HG02973 (cell line): ENCODE results near the gene PCDHGB1.
A peak's percentile ranks its signal among the peaks of the same experiment; 100 is the strongest.
"Not testable (repeated sequence)": the region's sequence is repeated elsewhere in the genome, so short reads cannot be mapped to it uniquely, and the experiment has no call there.

ENCODE experiments used
- ATAC-seq: cut with Tn5 transposase; IDR thresholded peaks from one replicate; pipeline ENCODE4 v1.9.1; 2021; ENCODE audit warnings: moderate library complexity; ENCODE audit not compliant: unreplicated experiment

The PCDHGB1 gene

DNA sequence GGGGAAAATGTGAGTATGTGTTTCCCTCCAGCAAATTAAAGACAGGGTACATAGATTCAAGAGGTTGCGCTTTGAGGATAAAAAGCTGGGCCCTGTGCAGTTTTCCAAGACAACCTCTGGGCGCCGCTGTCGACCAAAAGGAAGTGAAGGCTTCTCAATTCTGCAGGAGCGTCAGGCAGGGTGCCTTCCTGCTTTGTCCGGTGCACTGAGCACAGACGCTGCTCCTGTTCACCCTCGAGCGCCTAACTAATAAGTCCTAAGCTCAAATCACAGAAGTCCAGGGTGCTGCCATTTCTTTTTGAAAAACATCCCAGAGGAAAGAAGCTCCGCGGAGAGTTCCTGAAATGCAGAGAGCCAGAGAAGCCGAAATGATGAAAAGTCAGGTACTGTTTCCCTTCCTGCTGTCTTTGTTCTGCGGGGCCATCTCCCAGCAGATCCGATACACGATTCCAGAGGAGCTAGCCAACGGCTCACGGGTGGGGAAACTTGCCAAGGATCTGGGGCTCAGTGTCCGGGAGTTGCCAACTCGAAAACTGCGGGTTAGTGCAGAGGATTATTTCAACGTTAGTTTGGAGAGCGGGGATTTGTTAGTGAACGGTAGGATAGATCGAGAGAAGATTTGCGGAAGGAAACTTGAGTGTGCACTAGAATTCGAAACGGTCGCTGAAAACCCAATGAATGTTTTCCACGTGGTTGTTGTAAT, at the start of gene PCDHGB1:
Gene PCDHGB1, plus strand, starts transcription at position 183 of the 703 bp plus-strand sequence. Its CDS starts 162 bp downstream, at position 345.
- ATAC-seq, result peak; percentile 63

DNA sequence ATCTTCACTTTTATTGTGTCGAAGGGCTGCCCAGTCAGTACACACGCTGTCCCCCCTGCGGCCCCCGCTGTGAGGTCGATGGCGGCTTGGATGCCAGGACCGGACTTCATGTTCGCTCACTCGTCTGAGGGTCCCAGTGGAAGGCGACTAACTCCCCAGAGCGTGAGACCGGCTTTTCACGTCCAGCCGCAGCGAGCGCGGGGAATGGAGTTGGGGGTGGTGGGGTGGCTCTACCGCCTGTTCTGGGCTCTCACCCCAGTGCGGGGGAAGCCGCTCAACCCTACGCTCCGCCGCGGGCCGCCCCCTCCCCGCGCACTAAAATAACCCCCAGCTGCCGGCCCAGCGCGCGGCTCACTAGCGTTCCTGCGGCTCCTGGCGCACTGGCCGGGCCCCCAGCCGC, 46.1 kb upstream of the PCDHGB1 start, which contains the start of gene SLC25A2:
Gene SLC25A2, minus strand, starts transcription at position 294 of the 400 bp plus-strand sequence. Its CDS starts 184 bp downstream, at position 110.
- ATAC-seq, result no peak

DNA sequence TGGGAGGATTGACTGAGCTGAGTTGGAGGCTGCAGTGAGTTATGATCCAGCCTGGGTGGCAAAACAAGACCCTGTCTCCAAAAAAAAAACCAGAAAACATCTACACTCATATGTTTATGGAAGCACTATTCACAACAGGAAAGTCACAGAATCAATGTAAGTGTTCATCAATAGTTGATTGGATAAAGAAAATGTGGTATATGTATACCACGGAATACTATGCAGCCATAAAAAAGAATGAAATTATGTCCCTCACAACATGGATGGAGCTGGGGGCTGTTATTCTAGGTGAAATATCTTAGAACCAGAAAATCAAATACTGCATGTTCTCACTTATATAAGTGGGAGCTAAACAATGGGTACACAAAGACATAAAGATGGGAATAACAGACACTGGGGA, 43.3 kb upstream of the PCDHGB1 start:
- ATAC-seq, result no peak

DNA sequence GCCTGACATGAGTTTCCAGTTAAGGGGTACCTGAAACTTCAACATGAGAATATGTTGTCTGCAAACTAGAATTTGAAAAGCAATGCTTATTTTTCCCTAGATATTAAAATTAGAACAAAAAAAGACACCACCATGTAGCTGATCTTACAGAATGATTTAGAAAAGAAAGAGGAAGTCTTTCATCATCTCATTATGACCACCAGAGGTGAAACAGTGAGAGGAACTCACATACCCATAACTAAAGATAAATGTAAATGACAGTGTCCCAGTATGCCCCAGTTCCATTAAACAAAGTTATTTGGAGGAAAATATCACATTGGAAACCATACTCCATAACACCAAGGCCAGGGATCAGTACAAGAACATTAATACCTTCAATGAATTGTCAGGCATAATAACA, 36.2 kb upstream of the PCDHGB1 start:
- ATAC-seq, result no peak

DNA sequence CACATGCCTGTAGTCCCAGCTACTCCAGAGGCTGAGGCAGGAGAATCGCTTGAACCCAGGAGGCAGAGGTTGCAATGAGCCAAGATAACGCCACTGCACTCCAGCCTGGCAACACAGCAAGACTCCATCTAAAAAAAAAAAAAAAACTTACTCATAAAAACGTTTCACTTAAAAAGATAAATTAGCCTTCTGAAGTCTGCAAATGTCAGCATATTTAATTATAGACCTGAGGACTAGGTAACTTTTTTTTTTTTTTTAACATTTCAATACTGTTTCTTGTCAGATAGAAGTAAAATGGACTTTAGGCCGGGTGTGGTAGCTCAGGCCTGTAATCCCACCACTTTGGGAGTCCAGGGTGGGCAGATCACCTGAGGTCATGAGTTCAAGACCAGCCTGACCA, 32.9 kb upstream of the PCDHGB1 start:
- not testable (repeated sequence) for ATAC-seq

DNA sequence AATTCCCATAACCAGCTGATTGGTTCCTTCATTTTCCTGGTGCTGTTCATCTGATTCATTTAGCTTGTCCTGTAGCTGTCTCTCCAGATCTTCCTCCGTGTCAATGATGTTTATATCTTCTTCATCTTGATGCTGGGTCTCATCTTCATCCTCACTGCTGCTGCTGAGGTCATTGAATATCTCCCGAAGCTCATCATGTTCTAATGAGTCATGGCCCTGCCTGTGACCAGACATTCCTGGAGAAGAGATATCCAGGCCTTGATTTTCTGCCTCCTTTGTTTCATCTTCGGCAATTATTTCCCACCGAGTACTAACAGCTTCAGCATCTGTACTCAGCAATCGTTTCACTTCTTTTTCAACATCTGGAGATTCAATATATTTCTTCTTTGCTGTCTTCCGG, 30.7 kb upstream of the PCDHGB1 start:
- no peak for ATAC-seq

DNA sequence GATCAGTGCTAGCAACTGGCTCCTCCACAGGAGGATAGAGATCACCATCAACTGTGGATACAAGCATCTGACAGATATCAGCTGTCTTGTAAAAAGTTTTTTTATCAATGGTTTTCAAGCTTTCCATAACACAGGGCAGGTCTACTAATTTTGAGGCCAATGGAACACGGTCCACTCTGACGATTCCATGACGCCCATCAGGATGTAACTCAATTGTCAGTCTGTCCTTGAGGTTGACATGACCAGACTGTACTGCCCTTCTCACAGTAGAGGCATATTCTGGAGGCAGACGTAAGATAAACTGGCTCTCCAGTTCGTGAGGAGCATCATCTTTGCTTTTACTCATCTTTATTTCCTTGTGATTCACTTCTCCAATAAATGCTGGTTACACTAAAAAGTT, 30.2 kb upstream of the PCDHGB1 start:
- no peak for ATAC-seq

DNA sequence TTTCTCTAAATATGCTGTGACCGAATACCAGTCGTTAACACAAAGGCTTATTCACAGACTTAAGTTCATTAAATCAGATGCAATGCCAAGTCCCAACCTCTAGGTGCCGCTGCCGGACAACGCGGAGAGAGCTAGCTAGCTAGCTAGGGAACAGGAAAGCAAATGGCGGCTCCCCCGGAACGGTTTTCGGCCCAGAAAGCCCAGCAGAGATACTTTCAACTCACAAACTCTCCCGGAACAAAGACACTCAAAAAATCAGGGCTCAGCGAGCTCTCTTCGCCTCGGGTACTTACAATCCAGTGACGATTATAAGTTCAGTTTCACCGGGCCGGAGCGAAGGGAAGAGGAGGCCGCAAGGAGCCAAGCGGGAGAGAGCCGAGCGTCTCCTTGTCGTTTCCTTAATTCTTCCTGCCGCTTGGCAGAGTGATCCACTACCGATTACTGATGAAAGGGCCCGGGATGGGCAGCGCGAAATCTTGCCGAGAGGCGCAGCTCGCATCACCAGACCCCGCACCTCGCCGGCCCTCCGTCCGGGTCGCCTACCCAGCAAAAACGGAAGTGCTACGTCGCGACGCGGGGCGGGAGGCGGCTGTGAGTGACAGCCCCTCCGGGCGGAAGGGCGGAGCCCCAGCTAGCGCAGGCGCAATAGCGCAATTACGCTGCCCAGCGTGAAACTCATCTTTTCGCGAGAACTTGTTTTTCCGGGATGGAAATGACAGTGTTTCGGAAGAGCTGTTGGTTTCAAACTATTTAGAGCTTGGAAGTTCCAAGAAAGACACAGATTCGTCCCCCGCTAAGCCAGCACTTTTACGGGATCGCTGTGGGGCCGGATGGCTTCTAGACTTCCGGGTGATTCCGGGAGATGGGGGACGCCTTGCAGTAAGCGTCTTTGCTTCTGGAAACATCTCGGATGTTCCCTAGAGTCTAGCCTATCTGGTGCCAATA, 29.4 kb upstream of the PCDHGB1 start, which contains the start of gene TAF7:
Gene TAF7, minus strand, starts transcription at position 560 of the 945 bp plus-strand sequence. CDS start 740 bp downstream, outside the sequence.
- peak; percentile 91 for ATAC-seq

DNA sequence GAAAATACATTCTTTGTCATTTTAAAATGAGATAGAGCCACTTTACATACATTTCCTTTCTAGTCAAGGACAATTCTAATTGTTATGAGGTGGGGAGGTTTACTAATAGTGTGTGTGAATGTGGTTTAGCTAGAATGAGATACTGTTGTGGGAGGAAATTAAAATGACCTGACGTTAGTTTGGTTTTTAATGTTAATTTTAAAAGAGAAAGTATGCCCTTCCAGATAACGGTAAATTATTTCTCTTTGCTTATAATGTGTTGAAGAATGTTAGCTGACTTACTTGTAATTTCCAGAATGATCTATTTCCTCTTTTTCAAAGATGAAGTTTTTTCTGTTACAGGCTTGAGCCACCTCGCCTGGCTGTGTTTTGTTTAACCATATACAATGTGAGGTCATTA, 27.6 kb upstream of the PCDHGB1 start:
- ATAC-seq, result no peak

DNA sequence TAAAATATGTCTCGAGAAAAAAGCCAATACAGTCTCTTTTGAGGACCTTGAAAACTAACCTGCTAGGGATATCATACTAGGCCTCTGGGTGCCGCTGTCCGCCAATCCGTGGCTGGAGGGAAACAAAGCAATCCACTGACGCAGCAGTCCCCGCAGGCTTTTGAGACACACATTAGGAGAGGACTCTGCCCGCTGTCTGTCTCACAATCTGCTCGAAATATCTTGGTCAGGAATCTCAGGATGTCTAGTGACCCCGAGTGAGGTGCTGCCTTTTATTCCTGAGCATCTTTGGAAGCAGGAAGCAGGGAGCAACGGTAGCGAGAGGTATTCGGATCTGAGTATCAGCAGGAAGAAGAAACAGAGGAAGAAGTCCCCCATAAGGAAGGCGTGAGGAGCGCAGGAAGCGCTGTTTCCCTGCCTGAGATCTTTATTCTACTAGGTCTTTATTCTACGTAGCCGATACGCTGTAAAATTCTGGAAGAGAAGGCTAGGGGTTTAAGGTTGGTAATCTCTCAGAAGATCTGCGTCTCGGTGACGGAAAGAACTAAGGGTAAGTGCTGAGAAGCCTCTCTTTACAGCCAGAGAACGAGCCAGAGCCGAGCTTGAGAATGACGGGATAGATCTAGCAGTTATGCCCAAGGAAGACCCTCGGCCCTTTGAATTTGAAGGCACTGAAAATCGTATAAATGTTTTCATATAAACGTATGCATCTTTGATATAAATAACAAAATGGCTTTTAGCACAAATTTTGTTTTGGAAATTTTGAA, 23.6 kb upstream of the PCDHGB1 start:
- peak; percentile 75 for ATAC-seq

DNA sequence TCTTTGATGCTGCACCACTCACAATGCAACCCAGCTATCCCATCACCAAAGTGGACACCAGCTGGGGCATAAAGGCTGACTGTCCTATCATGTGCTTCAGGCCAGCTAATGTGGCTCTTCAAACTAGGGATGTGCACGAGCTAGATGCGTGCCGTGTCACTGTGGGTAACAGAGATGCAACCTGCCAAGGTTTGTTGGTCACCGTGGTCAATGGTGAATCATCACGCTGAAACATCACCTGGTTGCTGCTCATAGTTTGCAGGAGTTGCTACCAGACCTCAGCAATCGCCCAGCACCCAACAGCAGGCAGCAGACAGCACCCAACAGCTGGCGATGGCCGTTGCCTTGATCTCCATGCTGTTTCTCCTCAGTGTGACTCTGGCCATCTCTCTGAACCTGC, 21.7 kb upstream of the PCDHGB1 start:
- ATAC-seq, result no peak

DNA sequence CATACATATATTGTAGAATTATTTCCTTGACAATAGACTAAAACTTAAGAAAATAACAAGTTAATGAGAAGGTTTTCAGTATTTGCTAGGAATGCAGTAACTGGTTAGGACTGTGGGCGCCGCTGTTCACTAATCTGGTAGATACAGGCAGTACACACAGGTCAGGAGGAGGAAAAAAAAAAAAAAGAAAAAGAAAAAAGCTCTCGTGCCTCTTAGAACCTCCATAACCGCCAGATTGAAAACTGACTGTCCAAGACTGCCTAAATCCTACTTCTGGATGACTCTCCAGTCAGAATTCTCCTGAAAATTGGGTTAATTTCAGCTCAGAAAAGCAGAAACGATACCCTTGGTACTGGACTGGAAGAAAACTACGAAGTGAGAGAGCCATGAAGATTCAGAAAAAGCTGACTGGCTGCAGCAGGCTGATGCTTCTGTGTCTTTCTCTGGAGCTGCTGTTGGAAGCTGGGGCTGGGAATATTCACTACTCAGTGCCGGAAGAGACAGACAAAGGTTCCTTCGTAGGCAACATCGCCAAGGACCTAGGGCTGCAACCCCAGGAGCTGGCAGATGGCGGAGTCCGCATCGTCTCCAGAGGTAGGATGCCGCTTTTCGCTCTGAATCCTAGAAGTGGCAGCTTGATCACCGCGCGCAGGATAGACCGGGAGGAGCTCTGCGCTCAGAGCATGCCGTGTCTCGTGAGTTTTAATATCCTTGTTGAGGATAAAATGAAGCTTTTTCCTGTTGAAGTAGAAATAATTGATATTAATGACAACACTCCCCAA, 19.4 kb upstream of the PCDHGB1 start, which contains the start of gene PCDHGA1:
Gene PCDHGA1, plus strand, starts transcription at position 216 of the 782 bp plus-strand sequence.
- no peak for ATAC-seq

DNA sequence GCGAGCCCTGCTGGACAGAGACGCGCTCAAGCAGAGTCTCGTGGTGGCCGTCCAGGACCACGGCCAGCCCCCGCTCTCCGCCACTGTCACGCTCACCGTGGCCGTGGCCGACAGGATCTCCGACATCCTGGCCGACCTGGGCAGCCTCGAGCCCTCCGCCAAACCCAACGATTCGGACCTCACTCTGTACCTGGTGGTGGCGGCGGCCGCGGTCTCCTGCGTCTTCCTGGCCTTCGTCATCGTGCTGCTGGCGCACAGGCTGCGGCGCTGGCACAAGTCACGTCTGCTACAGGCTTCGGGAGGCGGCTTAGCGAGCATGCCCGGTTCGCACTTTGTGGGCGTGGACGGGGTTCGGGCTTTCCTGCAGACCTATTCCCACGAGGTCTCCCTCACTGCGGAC, 17.3 kb upstream of the PCDHGB1 start:
- not testable (repeated sequence) for ATAC-seq

DNA sequence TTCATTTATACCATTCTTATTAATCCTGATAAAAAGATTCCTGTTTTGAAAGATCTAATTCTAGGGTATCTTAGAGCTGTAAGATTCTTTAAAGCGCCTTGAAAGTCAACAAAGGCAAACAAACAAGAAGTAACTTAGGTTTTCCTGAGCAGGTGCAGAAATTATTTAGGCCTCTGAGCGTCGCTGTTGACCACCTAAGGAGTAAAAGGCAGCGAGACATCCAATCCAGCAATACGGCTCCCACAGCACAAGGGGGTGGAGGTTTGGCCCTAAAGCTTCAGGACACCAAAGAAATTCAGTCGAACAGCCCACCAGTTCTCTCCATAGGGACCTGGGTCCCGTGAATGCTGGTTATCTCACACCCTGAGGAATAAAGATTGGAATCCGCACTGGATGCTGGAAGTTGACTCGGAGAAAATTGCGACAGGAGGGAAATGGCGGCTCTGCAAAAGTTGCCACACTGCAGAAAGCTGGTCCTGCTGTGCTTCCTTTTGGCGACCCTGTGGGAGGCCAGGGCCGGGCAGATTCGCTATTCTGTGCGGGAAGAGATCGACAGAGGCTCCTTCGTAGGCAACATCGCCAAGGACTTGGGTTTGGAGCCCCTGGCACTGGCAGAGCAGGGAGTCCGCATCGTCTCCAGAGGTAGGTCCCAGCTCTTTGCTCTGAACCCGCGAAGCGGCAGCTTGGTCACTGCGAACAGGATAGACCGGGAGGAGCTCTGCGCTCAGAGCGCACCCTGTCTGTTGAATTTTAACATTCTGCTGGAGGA, 11.2 kb upstream of the PCDHGB1 start, which contains the start of gene PCDHGA2:
Gene PCDHGA2, plus strand, starts transcription at position 223 of the 769 bp plus-strand sequence.
- ATAC-seq, result peak; percentile 60

DNA sequence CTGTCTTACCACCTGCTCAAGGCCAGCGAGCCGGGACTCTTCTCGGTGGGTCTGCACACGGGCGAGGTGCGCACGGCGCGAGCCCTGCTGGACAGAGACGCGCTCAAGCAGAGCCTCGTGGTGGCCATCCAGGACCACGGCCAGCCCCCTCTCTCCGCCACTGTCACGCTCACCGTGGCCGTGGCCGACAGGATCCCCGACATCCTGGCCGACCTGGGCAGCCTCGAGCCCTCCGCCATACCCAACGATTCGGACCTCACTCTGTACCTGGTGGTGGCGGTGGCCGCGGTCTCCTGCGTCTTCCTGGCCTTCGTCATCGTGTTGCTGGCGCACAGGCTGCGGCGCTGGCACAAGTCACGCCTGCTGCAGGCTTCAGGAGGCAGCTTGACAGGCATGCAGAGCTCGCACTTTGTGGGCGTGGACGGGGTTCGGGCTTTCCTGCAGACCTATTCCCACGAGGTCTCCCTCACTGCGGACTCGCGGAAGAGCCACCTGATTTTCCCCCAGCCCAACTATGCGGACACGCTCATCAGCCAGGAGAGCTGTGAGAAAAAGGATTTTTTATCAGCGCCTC, 9.0 kb upstream of the PCDHGB1 start:
- ATAC-seq, result not testable (repeated sequence)

DNA sequence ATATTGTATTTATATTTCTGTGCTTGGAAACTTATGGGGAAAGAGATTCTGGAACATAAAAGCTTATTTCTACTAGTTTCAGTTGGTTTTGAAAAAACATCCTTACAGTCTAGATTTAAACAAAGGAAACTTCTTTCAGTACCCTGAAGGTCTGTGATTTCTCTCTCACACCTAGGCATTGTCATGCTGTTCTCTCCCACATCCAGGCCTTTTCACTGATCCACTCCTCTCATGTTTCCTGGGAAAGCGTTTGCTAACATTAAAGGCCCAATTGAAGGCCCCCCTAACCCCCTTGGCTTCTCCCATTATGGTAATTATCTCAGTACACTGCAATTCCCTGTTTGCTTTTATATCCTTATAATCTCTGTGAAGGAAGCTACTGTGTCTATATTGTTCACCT, 7.1 kb upstream of the PCDHGB1 start:
- no peak for ATAC-seq

DNA sequence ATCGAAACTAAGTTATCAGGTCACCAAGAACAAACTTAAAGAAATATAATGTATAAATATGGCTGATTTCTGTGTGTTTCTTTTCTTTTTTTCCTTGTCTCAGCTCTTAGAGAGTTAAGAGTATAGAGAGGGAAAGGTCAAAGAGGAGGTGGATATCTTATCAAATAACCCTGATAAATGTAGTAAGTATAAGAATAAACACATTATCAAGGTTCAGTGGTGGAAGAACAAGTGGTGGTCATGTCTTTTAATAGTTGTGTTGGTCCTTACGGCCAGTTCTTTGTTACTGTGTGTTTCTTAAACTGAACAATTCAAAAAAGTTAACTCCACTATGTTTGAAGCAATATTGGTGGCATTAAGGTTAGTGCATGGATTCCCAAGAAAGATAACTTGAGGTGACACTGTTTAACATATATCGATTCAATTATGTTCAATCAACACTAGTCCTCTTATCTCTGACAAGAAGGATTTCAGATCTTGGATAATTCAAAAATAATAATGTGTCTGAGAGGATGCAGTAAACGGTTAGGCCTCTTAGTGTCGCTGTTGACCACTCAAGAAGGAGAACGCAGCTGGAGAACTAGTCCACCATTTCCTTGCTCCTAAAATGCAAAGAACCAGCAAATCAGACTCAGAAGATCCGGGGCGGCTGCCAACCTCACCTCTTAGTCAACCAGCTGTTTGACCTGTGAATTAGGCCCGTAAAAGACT, 6.5 kb upstream of the PCDHGB1 start, which contains the start of gene PCDHGA3:
Gene PCDHGA3, plus strand, starts transcription at position 588 of the 711 bp plus-strand sequence. CDS start 205 bp downstream, outside the sequence.
- no peak for ATAC-seq

DNA sequence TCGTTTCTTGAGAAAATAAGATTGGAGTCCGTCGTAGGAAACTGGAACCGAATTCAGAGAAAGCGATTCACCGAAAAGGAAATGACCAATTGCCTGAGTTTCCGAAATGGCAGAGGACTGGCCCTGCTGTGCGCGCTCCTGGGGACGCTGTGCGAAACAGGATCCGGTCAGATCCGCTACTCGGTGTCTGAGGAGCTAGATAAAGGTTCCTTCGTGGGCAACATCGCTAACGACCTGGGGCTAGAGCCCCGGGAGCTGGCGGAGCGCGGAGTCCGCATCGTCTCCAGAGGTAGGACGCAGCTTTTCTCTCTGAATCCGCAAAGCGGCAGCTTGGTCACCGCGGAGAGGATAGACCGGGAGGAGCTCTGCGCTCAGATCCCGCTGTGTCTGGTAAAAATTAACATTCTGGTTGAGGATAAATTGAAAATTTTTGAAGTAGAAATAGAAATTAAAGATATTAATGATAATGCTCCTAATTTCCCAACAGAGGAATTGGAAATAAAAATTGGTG, 5.9 kb upstream of the PCDHGB1 start:
- no peak for ATAC-seq
